ENCODE results near the gene KLF13.

Gene KLF13

GRCh38 chr15:31404345-31404744, 77.7 kb downstream of the KLF13 start:
- no peak for DNase-seq

GRCh38 chr15:31405200-31405920, 78.7 kb downstream of the KLF13 start:
- peak; percentile 69 for DNase-seq

- no peak for DNase-seq
Measured at GRCh38 chr15:31407376-31407775, 80.7 kb downstream of the KLF13 start.

GRCh38 chr15:31407851-31408250, 81.2 kb downstream of the KLF13 start:
- DNase-seq: no peak

GRCh38 chr15:31408724-31409123, 82.1 kb downstream of the KLF13 start:
- DNase-seq: no peak

- DNase-seq: no peak
Measured at GRCh38 chr15:31409171-31409570, 82.5 kb downstream of the KLF13 start.

GRCh38 chr15:31412824-31413223, 86.2 kb downstream of the KLF13 start:
- no peak for DNase-seq

GRCh38 chr15:31415201-31415600, 88.6 kb downstream of the KLF13 start:
- DNase-seq: no peak

- no peak for DNase-seq
Measured at GRCh38 chr15:31419820-31420219, 93.2 kb downstream of the KLF13 start.

- peak; percentile 8 for DNase-seq
Measured at GRCh38 chr15:31427411-31427810, 100.8 kb downstream of the KLF13 start.
